Vagina (tissue), 2 donors: ENCODE results near the gene AGBL1. TPM values are rescaled to one million over a fixed set of nuclear protein-coding genes. Genes with fewer than 3 reads are reported as not detected.

Source experiments
- DNase-seq, 2 donors: peaks; one replicate each; pipeline ENCODE4 v3.0.0-alpha.2; 2017; ENCODE audit errors: extremely low spot score in 2 of 2
- H3K27ac ChIP-seq: fragments of 200-600 bp; sonication (generic); one replicate; pipeline ENCODE4 v1.5.1; 2019
- H3K27me3 ChIP-seq: fragments of 200-600 bp; sonication (generic); one replicate; pipeline ENCODE4 v1.5.1; 2019
- H3K36me3 ChIP-seq, 2 donors: fragments of 200-600 bp; sonication (generic); one replicate each; pipeline ENCODE4 v1.5.1; 2017 to 2019
- H3K4me1 ChIP-seq: fragments of 200-600 bp; sonication (generic); one replicate; pipeline ENCODE4 v1.5.1; 2019
- H3K4me3 ChIP-seq, 2 donors: fragments of 200-600 bp; sonication (generic); 1 replicate in 1 of 2; 2 replicates in 1 of 2; pipeline ENCODE4 v1.5.1; 2016 to 2019
- H3K9me3 ChIP-seq: fragments of 200-600 bp; sonication (generic); one replicate; pipeline ENCODE4 v1.5.1; 2019
- CTCF ChIP-seq, 3 experiments: fragments of 450-650 bp in 2 of 3; fragments of 200-600 bp in 1 of 3; sonication (generic) in 1 of 3; IDR thresholded peaks; one replicate each; pipeline ENCODE4 v1.5.1; 2017 to 2019; ENCODE audit warnings: antibody characterized with exemption in 3 of 3, mild to moderate bottlenecking in 2 of 3, moderate library complexity in 2 of 3
- POLR2A ChIP-seq, 2 donors: fragments of 450-650 bp; IDR thresholded peaks; one replicate each; pipeline ENCODE4 v1.6.1; 2017; ENCODE audit warnings: antibody characterized with exemption in 2 of 2, mild to moderate bottlenecking in 2 of 2, moderate library complexity in 2 of 2
- POLR2AphosphoS5 ChIP-seq, 2 donors: sonication (generic); formaldehyde crosslinking; IDR thresholded peaks; one replicate each; pipeline ENCODE4 v1.9.0; 2017; ENCODE audit warnings: antibody characterized with exemption in 2 of 2, mild to moderate bottlenecking in 2 of 2, low read depth in 1 of 2; ENCODE audit not compliant: insufficient read depth in 1 of 2
- intact Hi-C: fragments of 100-400 bp; cut with DNase I; formaldehyde crosslinking; loops from one replicate; pipeline ENCODE4 v1.15.1; 2023
- total RNA-seq: library from RNA; depleted of rRNA; stranded (reverse); fragments of >200 nt; gene quantifications from one replicate; pipeline ENCODE4 v1.2.3, GENCODE V29; 2016

The AGBL1 gene
- total RNA-seq, 1 donor from 2014 or later, result not detected

GRCh38 chr15:86834115-86834863, 754.6 kb downstream of the AGBL1 start:
- Histone ChIP-seq H3K27me3 (no peaks in the 10 kb centered on the region), H3K9me3 (no peaks in the 10 kb centered on the region), H3K4me1 (no peaks in the 10 kb centered on the region), H3K4me3 (no peak overlapping the region), H3K27ac (no peak overlapping the region), H3K36me3 (no peaks in the 10 kb centered on the region)
- intact Hi-C loops, result no loop called here
- DNase-seq, result no peak
- TF ChIP-seq POLR2A (IDR thresholded peaks at IDR 0.05), result no peak

GRCh38 chr15:86837294-86838061, 757.8 kb downstream of the AGBL1 start:
- Histone ChIP-seq H3K27ac (no peak overlapping the region), H3K27me3 (no peaks in the 10 kb centered on the region), H3K4me1 (no peaks in the 10 kb centered on the region), H3K9me3 (no peaks in the 10 kb centered on the region), H3K36me3 (no peaks in the 10 kb centered on the region), H3K4me3 (no peak overlapping the region)
- intact Hi-C loops, result no loop called here
- TF ChIP-seq POLR2AphosphoS5 (IDR thresholded peaks at IDR 0.05; ENCODE audit: insufficient read depth in 1 of 2, low read depth in 1 of 2) (no peak), CTCF (IDR thresholded peaks at IDR 0.05) (no peak), POLR2A (IDR thresholded peaks at IDR 0.05) (no peak)
- no peak for DNase-seq

- TF ChIP-seq POLR2A (IDR thresholded peaks at IDR 0.05) (no peak), POLR2AphosphoS5 (IDR thresholded peaks at IDR 0.05; ENCODE audit: insufficient read depth in 1 of 2, low read depth in 1 of 2) (no peak), CTCF (IDR thresholded peaks at IDR 0.05) (no peak)
- H3K27ac ChIP-seq, result no peak overlapping the region
Measured at GRCh38 chr15:86839502-86839901, 759.8 kb downstream of the AGBL1 start.

GRCh38 chr15:86840996-86841395, 761.3 kb downstream of the AGBL1 start:
- Histone ChIP-seq H3K4me1 (no peaks in the 10 kb centered on the region), H3K4me3 (no peak overlapping the region), H3K36me3 (no peaks in the 10 kb centered on the region), H3K9me3 (no peaks in the 10 kb centered on the region), H3K27me3 (no peaks in the 10 kb centered on the region), H3K27ac (no peak overlapping the region)
- intact Hi-C loops, result no loop called here
- TF ChIP-seq POLR2AphosphoS5 (IDR thresholded peaks at IDR 0.05; ENCODE audit: insufficient read depth in 1 of 2, low read depth in 1 of 2), result no peak
- TF ChIP-seq POLR2A (IDR thresholded peaks at IDR 0.05), result no peak
- no peak for TF ChIP-seq CTCF (IDR thresholded peaks at IDR 0.05)
- no peak for DNase-seq

More at GRCh38 chr15:86839502-86839901, 759.8 kb downstream of the AGBL1 start:
- Histone ChIP-seq H3K27me3 (no peaks in the 10 kb centered on the region), H3K9me3 (no peaks in the 10 kb centered on the region), H3K36me3 (no peaks in the 10 kb centered on the region), H3K4me1 (no peaks in the 10 kb centered on the region), H3K4me3 (no peak overlapping the region)
- intact Hi-C loops, result no loop called here
- DNase-seq, result no peak

GRCh38 chr15:86842199-86842598, 762.5 kb downstream of the AGBL1 start:
- Histone ChIP-seq H3K27me3 (no peaks in the 10 kb centered on the region), H3K36me3 (no peaks in the 10 kb centered on the region), H3K27ac (no peak overlapping the region), H3K4me3 (no peak overlapping the region), H3K9me3 (no peaks in the 10 kb centered on the region), H3K4me1 (no peaks in the 10 kb centered on the region)
- TF ChIP-seq CTCF (IDR thresholded peaks at IDR 0.05) (no peak), POLR2A (IDR thresholded peaks at IDR 0.05) (no peak), POLR2AphosphoS5 (IDR thresholded peaks at IDR 0.05; ENCODE audit: insufficient read depth in 1 of 2, low read depth in 1 of 2) (no peak)
- no peak for DNase-seq
- intact Hi-C loops, result no loop called here
